Islet of Langerhans (tissue), 1 donor: Measurements from ENCODE around the gene MAB21L2.

Experiments used
- FAIRE-seq: peaks from one replicate; lab custom pipeline; 2011; peaks lifted over from hg19 to GRCh38; lab: Jason Lieb, UNC

MAB21L2 gene

GRCh38 chr4:150619042-150619441 lies 37.1 kb downstream of the MAB21L2 start:
- peak; percentile 62 for FAIRE-seq

GRCh38 chr4:150624055-150624454 lies 42.1 kb downstream of the MAB21L2 start:
- FAIRE-seq = peak; percentile 30

GRCh38 chr4:150625033-150625432 lies 43.1 kb downstream of the MAB21L2 start:
- no peak for FAIRE-seq

GRCh38 chr4:150628073-150628472 lies 46.1 kb downstream of the MAB21L2 start:
- no peak for FAIRE-seq

- FAIRE-seq = no peak
Measured at GRCh38 chr4:150632639-150633038, 50.7 kb downstream of the MAB21L2 start.
